GM06990 (cell line): ENCODE data around the gene PLEKHA1.

Source experiments
- DNase-seq: peaks from one replicate; pipeline ENCODE4 v3.0.0-alpha.2; 2011; ENCODE audit not compliant: insufficient read length; ENCODE audit errors: extremely low read depth
- H3K27me3 ChIP-seq: replicated peaks from 2 replicates; pipeline ENCODE4 v1.6.0; 2011; ENCODE audit warnings: low read length; ENCODE audit not compliant: control insufficient read depth, insufficient read depth
- H3K36me3 ChIP-seq: 2 replicates; pipeline ENCODE4 v1.5.1; 2011; ENCODE audit warnings: low read length; ENCODE audit not compliant: control insufficient read depth, insufficient read depth
- H3K4me3 ChIP-seq: replicated peaks from 2 replicates; pipeline ENCODE4 v1.5.1; 2011; ENCODE audit warnings: low read depth, mild to moderate bottlenecking, control low read depth, low read length
- CTCF ChIP-seq: IDR thresholded peaks from 2 replicates; pipeline ENCODE4 v1.5.1; 2011; ENCODE audit warnings: low read length, control low read depth, mild to moderate bottlenecking, inconsistent platforms; ENCODE audit not compliant: insufficient read depth, poor library complexity, severe bottlenecking

PLEKHA1 gene

GRCh38 chr10:122468926-122469781, 94.6 kb downstream of the PLEKHA1 start:
- Histone ChIP-seq H3K27me3 (no peaks in the 10 kb centered on the region; the same call in 1 of the 2 replicates), H3K36me3 (no peaks in the 10 kb centered on the region), H3K4me3 (no peak overlapping the region)
- no peak for TF ChIP-seq CTCF
- DNase-seq: no peak

DNA sequence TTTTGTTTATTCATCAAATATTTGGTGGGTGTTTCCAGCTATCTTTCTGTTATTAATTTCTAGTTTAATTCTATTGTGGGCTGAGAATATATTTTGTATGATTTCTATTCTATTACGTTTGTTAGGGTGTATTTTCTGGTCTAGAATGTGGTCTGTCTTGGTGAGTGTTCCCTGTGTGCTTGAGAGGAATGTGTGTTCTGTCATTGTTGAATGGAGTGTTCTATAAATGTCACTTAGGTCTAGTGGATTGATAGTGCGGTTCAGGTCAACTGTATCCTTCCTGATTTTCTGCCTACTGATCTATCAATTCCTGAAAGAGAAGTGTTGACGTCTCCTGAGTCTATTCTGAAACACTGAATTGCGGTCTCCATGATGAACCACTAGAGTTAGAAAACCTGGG, 95.3 kb downstream of the PLEKHA1 start:
- no peak overlapping the region for H3K4me3 ChIP-seq

DNA sequence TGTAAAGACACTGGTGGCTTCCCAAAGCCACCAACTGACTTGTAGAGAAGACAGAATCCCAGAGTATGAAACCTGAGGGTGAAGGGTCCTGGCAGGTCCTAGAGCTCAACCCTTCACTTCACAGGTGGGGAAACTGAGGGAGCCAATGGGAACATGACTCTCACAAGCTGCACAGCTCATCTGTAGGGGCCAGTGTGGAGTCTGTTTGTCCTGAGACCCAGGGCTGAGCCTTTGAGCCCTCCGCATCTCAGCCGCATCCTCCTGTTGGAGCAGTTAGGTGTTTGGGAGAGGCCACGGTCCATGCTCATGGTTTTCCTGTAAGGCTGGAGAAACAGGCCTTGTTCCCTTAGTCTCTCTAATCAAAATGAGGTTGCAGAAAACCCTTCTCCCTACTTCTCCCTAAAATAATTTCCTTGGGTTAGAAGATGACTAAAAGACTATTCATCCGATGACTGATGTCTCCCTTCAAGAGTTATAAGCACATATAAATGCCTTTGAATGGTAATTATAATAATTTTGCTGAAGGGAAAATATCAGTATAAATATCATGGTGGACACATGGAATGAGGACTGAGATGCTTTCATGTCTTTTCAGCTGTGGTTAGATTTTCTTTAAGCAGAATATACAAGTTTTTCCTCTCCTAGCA, 97.1 kb downstream of the PLEKHA1 start:
- H3K4me3 ChIP-seq: no peak overlapping the region
- no peak for TF ChIP-seq CTCF
- no peak for DNase-seq
- no peaks in the 10 kb centered on the region; the same call in 1 of the 2 replicates for H3K27me3 ChIP-seq
- no peaks in the 10 kb centered on the region for H3K36me3 ChIP-seq

More for the DNA sequence above, 95.3 kb downstream of the PLEKHA1 start:
- Histone ChIP-seq H3K27me3 (no peaks in the 10 kb centered on the region; the same call in 1 of the 2 replicates), H3K36me3 (no peaks in the 10 kb centered on the region)
- DNase-seq: no peak
- TF ChIP-seq CTCF: no peak

DNA sequence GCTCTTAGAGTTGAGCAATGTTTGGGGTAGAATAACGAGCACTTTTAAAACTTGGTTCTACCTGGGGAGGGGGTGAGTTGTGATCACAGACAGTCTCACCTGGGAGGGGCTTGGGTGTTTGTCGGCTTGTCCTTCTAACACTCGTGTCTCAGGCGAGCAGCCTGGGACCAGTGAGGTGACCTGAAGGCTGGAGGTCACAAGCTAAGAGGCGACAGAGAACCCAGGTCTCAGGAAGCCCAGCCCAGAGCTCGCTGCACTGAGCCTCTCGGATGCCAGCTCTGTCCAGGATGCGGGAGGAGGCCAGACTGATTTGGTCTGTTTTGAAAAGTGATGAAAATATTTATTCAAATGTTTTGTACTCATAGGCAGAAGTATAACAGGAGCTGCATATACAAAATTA, 98.6 kb downstream of the PLEKHA1 start:
- no peaks in the 10 kb centered on the region; the same call in 1 of the 2 replicates for H3K27me3 ChIP-seq
- no peaks in the 10 kb centered on the region for H3K36me3 ChIP-seq
- no peak for DNase-seq
- no peak overlapping the region for H3K4me3 ChIP-seq
- no peak for TF ChIP-seq CTCF

DNA sequence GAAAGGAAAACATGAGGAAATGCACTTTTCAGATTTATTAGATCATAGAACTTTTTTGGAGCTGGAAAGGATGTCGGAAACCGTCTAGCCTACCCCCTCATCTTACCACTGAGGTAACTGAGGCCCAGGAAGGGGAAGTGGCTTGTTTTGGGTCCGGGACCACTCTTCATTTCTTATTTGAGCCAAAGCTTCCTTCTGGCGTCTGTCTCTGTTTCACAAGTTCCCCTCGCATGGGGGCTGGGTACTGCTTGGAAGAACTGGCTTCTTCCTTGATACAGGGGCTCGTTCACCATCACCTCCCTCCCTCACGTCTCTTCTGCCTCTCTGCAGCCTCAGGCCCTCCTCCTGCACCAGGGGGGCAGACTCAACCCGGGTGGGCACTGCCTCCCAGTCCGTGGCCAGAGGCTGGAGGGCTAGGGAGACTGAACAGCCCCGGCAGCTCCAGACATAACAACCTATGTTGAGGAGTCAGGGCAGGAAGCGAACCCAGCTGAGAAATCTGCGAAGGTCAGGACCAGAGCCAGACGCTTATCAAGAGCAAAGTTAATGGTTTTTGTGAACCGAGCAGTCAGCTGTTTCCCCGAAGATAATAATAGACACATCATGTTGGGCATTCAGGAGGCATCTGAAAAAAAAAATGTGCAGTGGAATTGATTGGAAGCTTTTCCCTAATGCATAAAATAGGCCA, 99.8 kb downstream of the PLEKHA1 start:
- no peak for TF ChIP-seq CTCF
- no peaks in the 10 kb centered on the region; the same call in 1 of the 2 replicates for H3K27me3 ChIP-seq
- no peak for DNase-seq
- no peaks in the 10 kb centered on the region for H3K36me3 ChIP-seq
- H3K4me3 ChIP-seq: no peak overlapping the region
